D341Med (cell line): ENCODE measurements around the gene CNTROB.
"Not testable (repeated sequence)": the region's sequence is repeated elsewhere in the genome, so short reads cannot be mapped to it uniquely, and the experiment has no call there.

Experiments
- DNase-seq: peaks from one replicate; pipeline ENCODE4 v3.0.0; 2012; ENCODE audit warnings: low spot score

The CNTROB gene

DNA sequence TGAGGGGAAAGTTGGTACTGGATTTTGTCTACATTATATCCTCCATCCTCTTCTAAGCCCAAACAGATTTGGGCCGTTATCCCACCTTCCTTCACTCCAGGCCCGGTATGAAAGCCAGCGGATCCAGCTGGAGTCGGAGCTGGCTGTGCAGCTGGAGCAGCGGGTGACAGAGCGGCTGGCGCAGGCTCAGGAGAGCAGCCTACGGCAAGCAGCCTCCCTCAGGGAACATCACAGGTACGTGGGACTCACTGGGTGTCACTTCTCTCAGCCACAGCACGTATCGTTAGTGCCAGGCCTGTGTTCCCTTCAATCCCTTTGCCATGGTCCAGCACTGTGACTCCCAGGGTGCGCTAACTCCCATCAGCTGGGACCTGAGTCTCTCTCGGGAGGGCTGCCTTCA is 11.3 kb downstream of the CNTROB start:
- no peak for DNase-seq

GRCh38 chr17:7944326-7944725 is 12.3 kb downstream of the CNTROB start:
- no peak for DNase-seq

- DNase-seq, result no peak
Observed at GRCh38 chr17:7945651-7946050, 13.6 kb downstream of the CNTROB start.

GRCh38 chr17:7946441-7946840 is 14.4 kb downstream of the CNTROB start:
- DNase-seq, result no peak

- DNase-seq, result no peak
Observed at GRCh38 chr17:7947651-7948050, 15.6 kb downstream of the CNTROB start.

GRCh38 chr17:7950578-7950977 is 18.6 kb downstream of the CNTROB start:
- DNase-seq, result no peak

DNA sequence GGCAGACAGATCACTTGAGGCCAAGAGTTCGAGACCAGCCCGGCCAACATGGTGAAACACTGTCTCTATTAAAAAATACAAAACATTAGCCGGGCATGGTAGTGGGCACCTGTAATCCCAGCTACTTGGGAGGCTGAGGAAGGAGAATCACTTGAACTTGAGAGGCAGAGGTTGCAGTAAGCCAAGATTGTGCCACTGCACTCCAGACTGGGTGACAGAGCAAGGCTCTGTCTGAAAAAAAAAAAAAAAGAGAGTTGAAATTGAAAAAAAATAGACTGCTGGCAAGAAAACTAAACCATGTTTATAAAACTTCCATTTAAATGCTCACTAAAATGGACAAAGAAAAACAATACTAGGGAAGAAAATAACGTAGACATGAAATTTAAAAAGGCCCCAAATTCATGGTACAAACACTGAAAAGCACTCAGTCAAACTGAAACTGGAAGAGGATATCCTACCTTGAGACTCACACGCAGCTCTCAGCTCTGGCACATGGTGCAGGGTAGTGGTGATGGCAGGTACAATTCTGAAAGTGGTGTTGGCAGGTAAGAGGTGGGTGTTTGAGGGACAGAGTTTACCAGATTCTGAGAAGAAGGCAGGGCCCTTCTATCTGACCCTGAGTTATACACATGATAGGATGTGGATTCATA is 19.3 kb downstream of the CNTROB start:
- no peak for DNase-seq

- not testable (repeated sequence) for DNase-seq
Observed at GRCh38 chr17:7953266-7953665, 21.3 kb downstream of the CNTROB start.

GRCh38 chr17:7955414-7956227 is 23.6 kb downstream of the CNTROB start:
- DNase-seq, result no peak

DNA sequence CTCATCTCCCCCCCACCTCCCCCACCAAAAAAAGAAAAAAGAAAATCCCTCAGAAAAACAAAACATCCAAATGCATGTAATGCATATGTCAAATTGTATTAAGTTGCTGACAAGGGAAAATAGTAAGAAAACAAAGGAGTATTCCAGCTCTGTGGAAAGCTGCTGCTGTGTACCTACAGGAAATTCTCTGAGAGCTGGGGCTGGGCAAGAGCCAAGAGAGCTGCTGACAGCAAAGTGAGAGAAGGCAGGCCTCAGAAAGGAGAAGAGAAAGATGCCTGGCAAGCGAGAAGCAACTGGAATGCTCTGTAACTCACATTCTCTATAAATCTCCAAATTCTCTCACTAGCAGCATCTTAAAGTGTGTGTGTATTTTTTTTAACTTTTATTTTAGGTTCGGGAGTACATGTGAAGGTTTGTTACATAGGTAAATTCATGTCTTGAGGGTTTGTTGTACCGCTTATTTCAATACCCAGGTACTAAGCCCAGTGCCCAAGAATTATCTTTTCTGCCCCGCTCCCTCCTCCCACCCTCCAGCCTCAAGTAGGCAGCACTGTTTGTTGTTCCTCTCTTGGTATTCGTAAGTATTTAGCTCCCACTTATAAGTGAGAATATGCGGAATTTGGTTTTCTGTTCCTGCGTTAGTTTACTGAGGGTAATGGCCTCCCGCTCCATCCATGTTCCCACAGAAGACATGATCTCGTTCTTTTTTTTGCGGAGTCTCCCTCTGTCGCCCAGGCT is 24.4 kb downstream of the CNTROB start:
- DNase-seq, result no peak

- no peak for DNase-seq
Observed at GRCh38 chr17:7959503-7960253, 27.7 kb downstream of the CNTROB start.

DNA sequence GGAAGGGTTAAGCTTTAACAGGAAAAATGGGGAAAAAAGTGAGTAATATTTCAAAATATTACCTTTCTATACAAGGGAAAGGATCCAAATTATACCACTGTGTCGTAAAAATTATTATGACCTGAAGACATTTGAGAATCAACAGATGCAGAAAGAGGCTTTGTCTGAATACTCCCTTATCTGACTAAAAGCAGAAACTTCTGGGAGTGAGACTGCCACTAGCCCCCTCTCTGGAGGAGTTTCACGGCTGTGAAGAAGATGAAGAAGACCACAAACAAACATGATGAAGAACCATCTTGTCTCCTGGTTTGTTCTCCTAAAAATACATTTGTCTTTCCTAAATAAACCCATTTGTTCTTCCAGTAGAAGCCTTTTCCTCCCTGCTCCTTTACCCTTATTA is 29.4 kb downstream of the CNTROB start:
- no peak for DNase-seq

DNA sequence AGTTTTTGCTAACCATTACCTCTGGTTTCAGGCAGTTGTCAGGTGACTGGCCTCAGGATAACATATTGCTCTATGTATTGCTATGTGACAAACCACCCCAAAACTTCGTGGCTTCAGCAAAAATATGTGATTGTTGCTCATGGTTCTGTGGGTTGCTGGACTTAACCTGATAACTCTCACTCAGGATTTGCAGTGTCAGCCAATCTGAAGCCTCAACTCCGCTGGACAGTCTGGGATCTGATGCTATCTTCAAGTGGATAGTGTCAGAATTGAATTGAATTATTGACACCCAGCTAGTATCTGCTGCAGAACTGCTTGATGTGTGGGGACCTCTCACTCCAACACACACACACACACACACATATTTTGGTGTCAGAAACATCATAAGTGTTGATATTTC is 35.7 kb downstream of the CNTROB start:
- DNase-seq, result no peak

DNA sequence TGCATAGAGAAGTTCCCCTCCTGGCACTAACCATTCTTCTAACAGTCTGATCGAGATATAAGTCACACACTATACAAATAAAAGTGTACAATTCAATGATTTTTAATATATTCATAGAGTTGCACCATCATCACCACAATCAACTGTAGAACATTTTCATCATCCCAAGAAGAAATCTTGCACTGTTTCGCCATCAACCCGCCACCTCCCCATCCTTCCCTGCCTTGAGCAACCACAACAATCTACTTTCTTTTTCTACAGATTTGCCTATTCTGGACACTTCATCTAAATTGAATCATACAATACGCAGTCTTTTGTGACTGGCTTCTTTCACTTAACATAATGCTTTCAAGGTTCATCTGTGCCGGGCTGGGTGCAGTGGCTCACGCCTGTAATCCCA is 37.4 kb downstream of the CNTROB start:
- DNase-seq, result no peak

- no peak for DNase-seq
Observed at GRCh38 chr17:7971651-7972050, 39.6 kb downstream of the CNTROB start.

- DNase-seq, result no peak
Observed at GRCh38 chr17:7972131-7972785, 40.3 kb downstream of the CNTROB start.

GRCh38 chr17:7974638-7975131 is 42.7 kb downstream of the CNTROB start:
- DNase-seq, result no peak

- no peak for DNase-seq
Observed at GRCh38 chr17:7977039-7977438, 45.0 kb downstream of the CNTROB start.

GRCh38 chr17:7977805-7978204 is 45.8 kb downstream of the CNTROB start:
- DNase-seq, result no peak

DNA sequence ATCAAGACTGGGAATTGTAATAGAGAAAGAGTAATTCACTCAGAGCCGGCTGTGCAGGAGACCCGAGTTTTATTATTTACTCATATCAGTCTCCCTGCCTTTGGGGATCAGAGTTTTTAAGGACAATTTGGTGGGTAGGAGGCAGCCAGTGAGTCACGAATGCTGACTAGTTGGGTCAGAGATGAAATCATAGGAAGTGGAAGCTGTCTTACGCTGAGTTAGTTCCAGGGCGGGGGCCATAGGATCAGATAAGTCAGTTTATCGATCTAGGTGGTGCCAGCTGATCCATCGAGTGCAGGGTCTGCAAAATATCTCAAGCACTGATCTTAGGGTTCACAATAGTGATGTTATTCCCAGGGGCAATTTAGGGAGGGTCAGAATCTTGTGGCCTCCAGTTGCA is 50.2 kb downstream of the CNTROB start:
- no peak for DNase-seq

DNA sequence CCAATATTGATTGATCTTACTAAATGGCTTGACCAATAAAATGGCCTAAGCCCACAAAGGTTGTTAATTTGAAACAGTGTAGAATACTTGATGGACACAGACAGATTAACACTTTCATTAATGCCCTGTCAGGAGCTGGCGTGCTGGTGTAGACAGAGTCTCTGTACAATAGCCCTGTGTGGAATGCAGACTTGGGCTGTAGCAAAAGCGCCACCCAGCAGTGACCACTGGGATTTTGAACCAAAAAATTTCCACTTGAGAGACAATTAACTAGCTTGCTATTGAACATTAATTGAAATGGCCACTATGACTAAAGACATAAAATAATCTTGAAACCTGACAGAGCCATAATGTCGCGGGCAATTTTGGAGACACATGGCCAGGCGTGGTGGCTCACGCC is 50.7 kb downstream of the CNTROB start:
- DNase-seq, result no peak

DNA sequence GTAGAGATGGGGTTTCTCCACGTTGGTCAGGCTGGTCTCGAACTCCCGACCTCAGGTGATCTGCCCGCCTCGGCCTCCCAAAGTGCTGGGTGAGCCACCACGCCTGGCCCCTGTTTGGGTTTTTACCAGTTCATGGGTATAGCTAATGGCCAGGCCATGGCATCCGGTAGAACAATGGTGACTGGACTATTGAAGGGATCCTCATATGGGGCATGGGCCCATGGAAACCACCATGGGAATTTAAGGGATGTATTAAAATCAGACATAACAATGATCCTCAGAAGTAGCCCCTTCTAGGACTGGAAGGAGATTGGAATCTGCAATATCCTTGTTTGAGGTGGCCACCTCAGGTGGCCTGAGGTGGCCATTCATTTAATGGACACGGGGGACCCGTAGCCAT is 52.9 kb downstream of the CNTROB start:
- DNase-seq, result no peak
